ENCODE measurements around the gene METAP1D.
"Not testable (repeated sequence)": the region's sequence is repeated elsewhere in the genome, so short reads cannot be mapped to it uniquely, and the experiment has no call there.

METAP1D gene

GRCh38 chr2:171997031-171997430 lies 2.7 kb upstream of the METAP1D start:
- DNase-seq = not testable (repeated sequence)

- peak in 1 of 14 donors; percentile 62 for DNase-seq
These were observed 592 bp upstream of the METAP1D start for GRCh38 chr2:171999161-171999560.

- DNase-seq = no peak
These were observed 1.1 kb downstream of the METAP1D start for GRCh38 chr2:172000696-172001361.

- DNase-seq = no peak
These were observed 7.6 kb downstream of the METAP1D start for GRCh38 chr2:172007372-172007771.

- no peak for DNase-seq
These were observed 10.1 kb downstream of the METAP1D start for GRCh38 chr2:172009823-172010222.

- no peak for DNase-seq
These were observed 12.2 kb downstream of the METAP1D start for GRCh38 chr2:172011812-172012575.

GRCh38 chr2:172012677-172013391 lies 13.1 kb downstream of the METAP1D start:
- DNase-seq = peak in 1 of 14 donors; percentile 85

GRCh38 chr2:172013396-172013795 lies 13.6 kb downstream of the METAP1D start:
- no peak for DNase-seq

GRCh38 chr2:172021074-172021931 lies 21.6 kb downstream of the METAP1D start:
- DNase-seq = no peak

- DNase-seq = no peak
These were observed 22.2 kb downstream of the METAP1D start for GRCh38 chr2:172021955-172022354.

- no peak for DNase-seq
These were observed 31.8 kb downstream of the METAP1D start for GRCh38 chr2:172031536-172031935.

- DNase-seq = no peak
These were observed 38.4 kb downstream of the METAP1D start for GRCh38 chr2:172038121-172038520.

GRCh38 chr2:172038604-172039003 lies 38.9 kb downstream of the METAP1D start:
- no peak for DNase-seq

GRCh38 chr2:172039011-172039704 lies 39.4 kb downstream of the METAP1D start:
- DNase-seq = no peak

GRCh38 chr2:172040311-172040710 lies 40.6 kb downstream of the METAP1D start:
- no peak for DNase-seq

- no peak for DNase-seq
These were observed 46.4 kb downstream of the METAP1D start for GRCh38 chr2:172046080-172046678.

- DNase-seq = no peak
These were observed 47.3 kb downstream of the METAP1D start for GRCh38 chr2:172046866-172047565.

- no peak for DNase-seq
These were observed 48.1 kb downstream of the METAP1D start for GRCh38 chr2:172047566-172048507.
